K562 (cell line): ENCODE data around the gene IRX2. TPM values are rescaled to one million over a fixed set of nuclear protein-coding genes. Genes with fewer than 3 reads are reported as not detected.

Experiments
- ATAC-seq: fragments of 200-7000 bp; cut with Tn5 transposase; 3 replicates; pipeline ENCODE4 v1.9.1; 2020; ENCODE audit warnings: moderate library complexity
- BruUV-seq: library from RNA; stranded (reverse); fragments of 400-500 nt; replicated peaks from 2 replicates; lab custom pipeline; 2021; lab: Mats Ljungman, UMichigan
- CTCF ChIA-PET: fragments of 300-600 bp; formaldehyde crosslinking; extraction: SDS; loops from one replicate; lab custom pipeline; 2021; ENCODE audit warnings: low intra/inter-chr PET ratio; lab: Yijun Ruan, JAX
- POLR2A ChIA-PET: fragments of 300-600, 350-650 bp; sonication (Branson Sonifier 250); formaldehyde crosslinking; extraction: SDS; loops from one replicate; lab custom pipeline; 2021; ENCODE audit warnings: antibody characterized with exemption, inconsistent platforms; lab: Yijun Ruan, JAX
- DNase-seq, 4 experiments: peaks; one replicate each; pipeline versions ENCODE4 v3.0.0 to v3.0.0-alpha.2; 2011 to 2018; ENCODE audit warnings: low spot score in 3 of 4, mixed read lengths in 3 of 4; ENCODE audit errors: extremely low read depth in 1 of 4
- FAIRE-seq: peaks from 2 replicates; lab custom pipeline; 2011; peaks lifted over from hg19 to GRCh38; lab: Jason Lieb, UNC
- H2AFZ ChIP-seq: 2 replicates; pipeline ENCODE4 v1.6.0; 2011; ENCODE audit warnings: low read depth, low read length, control low read depth, inconsistent platforms
- H3K27ac ChIP-seq: fragments of 200-600 bp; 3 replicates; pipeline ENCODE4 v1.8.0; 2011; ENCODE audit warnings: low read depth, mild to moderate bottlenecking, control low read depth, inconsistent platforms, low read length, moderate library complexity, mixed read lengths; ENCODE audit errors: extremely low read depth
- H3K27me3 ChIP-seq, 2 experiments: fragments of 300-600 bp in 1 of 2; 2 replicates in 1 of 2; 3 replicates in 1 of 2; pipeline versions ENCODE4 v1.6.0 to v1.8.0; 2011; ENCODE audit warnings: inconsistent platforms in 2 of 2, low read length in 2 of 2, mild to moderate bottlenecking in 1 of 2, mixed read lengths in 1 of 2, moderate library complexity in 1 of 2; ENCODE audit not compliant: control insufficient read depth in 2 of 2, insufficient read depth in 2 of 2
- H3K36me3 ChIP-seq: fragments of 300-600 bp; 3 replicates; pipeline ENCODE4 v1.8.0; 2011; ENCODE audit warnings: mild to moderate bottlenecking, low read length, inconsistent platforms; ENCODE audit not compliant: control insufficient read depth, insufficient read depth
- H3K4me1 ChIP-seq, 2 experiments: fragments of 200-600 bp in 1 of 2; replicated peaks in 1 of 2; 2 replicates in 1 of 2; 3 replicates in 1 of 2; pipeline versions ENCODE4 v1.5.1 to v1.8.0; 2011; ENCODE audit warnings: inconsistent platforms in 2 of 2, low read length in 2 of 2, mild to moderate bottlenecking in 1 of 2, mixed read lengths in 1 of 2, moderate library complexity in 1 of 2; ENCODE audit not compliant: control insufficient read depth in 2 of 2, insufficient read depth in 2 of 2
- H3K4me2 ChIP-seq: 2 replicates; pipeline ENCODE4 v1.6.1; 2011; ENCODE audit warnings: low read length, control low read depth, inconsistent platforms, mixed read lengths; ENCODE audit not compliant: insufficient read depth
- H3K4me3 ChIP-seq: fragments of 200-600 bp; sonication (generic), shearing (Covaris generic); 2 replicates; pipeline ENCODE4 v1.5.1; 2016; ENCODE audit warnings: control low read depth, inconsistent platforms
- H3K79me2 ChIP-seq: fragments of 200-600 bp; 3 replicates; pipeline ENCODE4 v1.8.0; 2011; ENCODE audit warnings: low read length, inconsistent platforms; ENCODE audit not compliant: control insufficient read depth, insufficient read depth
- H3K9ac ChIP-seq, 2 experiments: 2 replicates each; pipeline versions ENCODE4 v1.6.0 to v1.6.1; 2011; ENCODE audit warnings: low read depth in 2 of 2, low read length in 2 of 2, control low read depth in 1 of 2, inconsistent platforms in 1 of 2, mild to moderate bottlenecking in 1 of 2, mixed read lengths in 1 of 2; ENCODE audit not compliant: insufficient read depth in 1 of 2
- H3K9me1 ChIP-seq: one replicate; pipeline ENCODE4 v1.6.0; 2011; ENCODE audit warnings: inconsistent platforms, mild to moderate bottlenecking, low read length, moderate library complexity; ENCODE audit not compliant: control insufficient read depth, insufficient read depth
- H3K9me3 ChIP-seq: replicated peaks from 2 replicates; pipeline ENCODE4 v1.5.1; 2011; ENCODE audit warnings: low read depth, low read length, inconsistent platforms; ENCODE audit not compliant: control insufficient read depth, insufficient read depth
- H4K20me1 ChIP-seq: replicated peaks from 2 replicates; pipeline ENCODE4 v1.6.1; 2011; ENCODE audit warnings: low read length, inconsistent platforms, mixed read lengths; ENCODE audit not compliant: control insufficient read depth, insufficient read depth
- DEAF1 ChIP-seq: fragments of 450-650 bp; formaldehyde crosslinking; IDR thresholded peaks from 2 replicates; pipeline ENCODE4 v1.4.0; 2020; ENCODE audit warnings: mild to moderate bottlenecking, moderate library complexity
- MED1 ChIP-seq: sonication (generic); formaldehyde crosslinking; IDR thresholded peaks from 2 replicates; pipeline ENCODE4 v1.8.1; 2023; ENCODE audit warnings: missing genetic modification reagents, borderline replicate concordance
- WGBS: fragments of 100-300 bp; shearing (Covaris generic); methylation state at CpG from one replicate; pipeline ENCODE4 v1.1.6; 2016; ENCODE audit warnings: low coverage, mixed read lengths; ENCODE audit not compliant: insufficient coverage; ENCODE audit errors: missing lambda C conversion rate; 5-methylcytosine and 5-hydroxymethylcytosine counted together
- in situ Hi-C: fragments of 300-500 bp; cut with MboI; formaldehyde crosslinking; loops from 4 replicates; pipeline ENCODE4 v1.15.0; 2018; ENCODE audit warnings: inconsistent platforms, mixed read lengths
- intact Hi-C: fragments of 100-400 bp; cut with micrococcal nuclease; formaldehyde crosslinking; loops from 2 replicates; pipeline ENCODE4 v1.14.2; 2022
- polyA plus RNA-seq, 8 experiments: library from polyadenylated mRNA; depleted of rRNA in 4 of 8; stranded (reverse) in 5 of 8; unstranded in 3 of 8; fragments of >200 nt; fragmentation: Nextera tagmentation in 2 of 8; fragmentation: Illumina TruSeq in 1 of 8; extraction: Ambion mirVana in 2 of 8; extraction: Trizol in 1 of 8; gene quantifications; 2 replicates each; pipeline versions ENCODE4 v1.2.1 to v1.2.3, GENCODE V29; 2011 to 2014; ENCODE audit warnings: inconsistent platforms in 1 of 8, missing spikeins in 1 of 8
- total RNA-seq, 7 experiments: library from RNA; depleted of rRNA in 6 of 7; stranded (reverse); fragments of >200 nt in 6 of 7; fragmentation: Illumina TruSeq in 2 of 7; extraction: Trizol in 2 of 7; gene quantifications; 2 replicates each; pipeline versions ENCODE4 v1.2.1 to v1.2.3, GENCODE V29; 2011 to 2021; ENCODE audit warnings: low replicate concordance in 1 of 7

Gene IRX2
- total and polyA plus RNA-seq, 9 of the 15 experiments (the other 6 are each of a cell fraction or from before 2014, with no cell fraction given), result 0.13 TPM; not detected in 8

- Histone ChIP-seq H3K4me3 (no peak overlapping the region), H3K4me1 (peaks cover 0 to 10% of the 10 kb centered on the region in 2 experiments; a peak in 1 of 5 replicates), H3K4me2 (no peak overlapping the region), H3K9me1 (no peaks in the 10 kb centered on the region), H3K27ac (no peak overlapping the region), H3K27me3 (peaks cover 20 to 38% of the 10 kb centered on the region in 2 experiments), H2AFZ (no peak overlapping the region), H3K36me3 (no peaks in the 10 kb centered on the region), H3K79me2 (no peaks in the 10 kb centered on the region), H4K20me1 (no peaks in the 10 kb centered on the region), H3K9ac (no peak overlapping the region), H3K9me3 (no peaks in the 10 kb centered on the region)
- intact Hi-C loops (no loop called here), in situ Hi-C loops (no loop called here)
- no peak for DNase-seq
- CTCF ChIA-PET, result interaction anchor here (0.6 kb wide), 1 partner anchor 9 kb away, joined by 4 read pairs; no protein-coding TSS in a partner anchor
- no peak for ATAC-seq
- 3% methylated on average over 7 of the region's 8 CpGs for WGBS
- POLR2A ChIA-PET, result interaction anchor here (1.3 kb wide), 1 partner anchor 10 kb away, joined by 3 read pairs; no protein-coding TSS in a partner anchor
- FAIRE-seq, result no peak
- no peak for TF ChIP-seq DEAF1 (CRISPR knock-in tag)
- BruUV-seq, result no TSS peak
Observed at GRCh38 chr5:2736872-2737271, 14.6 kb downstream of the IRX2 start.

GRCh38 chr5:2735996-2736395, 15.5 kb downstream of the IRX2 start:
- in situ Hi-C loops, result no loop called here
- no peak for ATAC-seq
- Histone ChIP-seq H3K4me2 (no peak overlapping the region), H3K9me3 (no peaks in the 10 kb centered on the region), H3K9ac (no peak overlapping the region), H3K4me3 (no peak overlapping the region), H3K36me3 (no peaks in the 10 kb centered on the region), H3K27ac (no peak overlapping the region), H3K4me1 (peaks cover 0 to 10% of the 10 kb centered on the region in 2 experiments; a peak in 1 of 5 replicates), H2AFZ (no peak overlapping the region), H4K20me1 (no peaks in the 10 kb centered on the region), H3K9me1 (no peaks in the 10 kb centered on the region), H3K27me3 (peaks cover 18 to 36% of the 10 kb centered on the region in 2 experiments), H3K79me2 (no peaks in the 10 kb centered on the region)
- intact Hi-C loops, result no loop called here
- DNase-seq, result no peak
- POLR2A ChIA-PET, result interaction anchor here (0.5 kb wide), 1 partner anchor 548 kb away, joined by 4 read pairs; no protein-coding TSS in a partner anchor
- CTCF ChIA-PET, result no interaction called here
- FAIRE-seq, result no peak
- no TSS peak for BruUV-seq
- no peak for TF ChIP-seq MED1 (CRISPR knock-in tag)
- 0% methylated on average over 3 of the region's 3 CpGs for WGBS
